ENCODE data around the gene KIF24.

- TF ChIP-seq, protein P1, sequence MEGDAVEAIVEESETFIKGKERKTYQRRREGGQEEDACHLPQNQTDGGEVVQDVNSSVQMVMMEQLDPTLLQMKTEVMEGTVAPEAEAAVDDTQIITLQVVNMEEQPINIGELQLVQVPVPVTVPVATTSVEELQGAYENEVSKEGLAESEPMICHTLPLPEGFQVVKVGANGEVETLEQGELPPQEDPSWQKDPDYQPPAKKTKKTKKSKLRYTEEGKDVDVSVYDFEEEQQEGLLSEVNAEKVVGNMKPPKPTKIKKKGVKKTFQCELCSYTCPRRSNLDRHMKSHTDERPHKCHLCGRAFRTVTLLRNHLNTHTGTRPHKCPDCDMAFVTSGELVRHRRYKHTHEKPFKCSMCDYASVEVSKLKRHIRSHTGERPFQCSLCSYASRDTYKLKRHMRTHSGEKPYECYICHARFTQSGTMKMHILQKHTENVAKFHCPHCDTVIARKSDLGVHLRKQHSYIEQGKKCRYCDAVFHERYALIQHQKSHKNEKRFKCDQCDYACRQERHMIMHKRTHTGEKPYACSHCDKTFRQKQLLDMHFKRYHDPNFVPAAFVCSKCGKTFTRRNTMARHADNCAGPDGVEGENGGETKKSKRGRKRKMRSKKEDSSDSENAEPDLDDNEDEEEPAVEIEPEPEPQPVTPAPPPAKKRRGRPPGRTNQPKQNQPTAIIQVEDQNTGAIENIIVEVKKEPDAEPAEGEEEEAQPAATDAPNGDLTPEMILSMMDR (conservative IDR thresholded peaks at IDR 0.05): no peak
- no peak for TF ChIP-seq ZFX (IDR thresholded peaks at IDR 0.05)
Observed at GRCh38 chr9:34343605-34344004, 14.5 kb upstream of the KIF24 start.

Measured in C4-2B (cell line).